ENCODE data around the gene LCE1F.

The LCE1F gene

DNA sequence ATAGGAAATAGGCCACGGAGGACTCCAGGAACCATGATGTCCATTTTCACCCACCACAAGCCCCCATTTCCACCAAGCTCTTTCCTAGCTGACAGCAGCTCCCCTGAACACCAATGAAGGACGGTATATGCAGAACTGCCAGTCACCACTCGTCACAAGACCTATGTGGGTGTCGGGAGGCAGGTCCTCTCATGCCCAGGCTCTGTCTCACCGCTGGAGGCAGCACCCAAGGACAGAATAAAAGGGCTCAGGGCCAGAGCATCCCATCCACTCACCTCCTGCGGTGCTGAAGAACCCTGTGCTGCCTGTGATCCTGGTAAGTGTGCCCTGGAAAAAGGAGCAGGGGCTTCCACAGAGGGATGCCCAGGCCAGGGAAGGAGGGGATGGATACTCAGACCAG, at the start of gene LCE1F:
Gene LCE1F (plus strand): TSS at position 266 of the 400 bp plus-strand sequence. CDS start 1,232 bp downstream, outside the sequence.
- DNase-seq (ENCODE audit: extremely low read depth in 1 of 2, low read depth in 1 of 2) = no peak

DNA sequence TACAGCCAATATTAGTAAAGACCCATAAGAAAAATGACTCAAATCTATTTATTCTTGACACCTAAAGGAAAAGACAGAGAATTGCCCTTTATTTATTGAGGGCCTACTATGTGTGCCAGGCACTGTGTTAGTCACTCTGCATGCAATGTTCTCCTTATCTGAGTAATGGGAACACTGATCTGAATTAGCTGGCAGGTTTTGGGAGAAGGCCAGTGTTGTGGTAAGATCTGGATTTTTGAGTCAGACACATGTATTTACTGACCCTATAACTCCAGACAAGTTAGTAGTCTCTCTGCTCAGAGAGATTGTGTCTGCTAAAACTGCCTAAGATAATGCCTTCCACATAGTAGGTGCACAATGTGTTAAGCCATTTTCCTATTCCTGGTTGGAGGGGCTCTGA, 49.7 kb upstream of the LCE1F start:
- DNase-seq (ENCODE audit: extremely low read depth in 1 of 2, low read depth in 1 of 2) = no peak

DNA sequence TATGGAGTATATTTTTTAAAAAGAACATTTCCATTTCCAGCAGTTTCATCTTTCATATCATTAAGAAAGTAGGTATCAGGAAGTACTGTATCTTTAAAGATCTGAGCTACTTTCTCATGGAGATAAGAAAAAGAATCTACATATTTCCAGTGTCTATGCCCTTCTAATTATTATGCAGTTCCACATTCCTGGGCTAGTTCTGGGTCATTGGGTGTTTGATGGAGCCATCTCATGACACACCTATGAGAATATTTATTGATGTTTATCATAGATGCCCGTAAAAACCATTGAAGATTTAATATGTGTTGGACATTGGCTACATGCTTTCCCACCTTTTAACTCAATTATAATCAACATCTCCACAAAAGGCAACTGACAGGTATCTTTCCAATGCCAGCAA, 46.0 kb upstream of the LCE1F start:
- no peak for DNase-seq (ENCODE audit: extremely low read depth in 1 of 2, low read depth in 1 of 2)

GRCh38 chr1:152735648-152736047, 39.3 kb upstream of the LCE1F start:
- DNase-seq (ENCODE audit: extremely low read depth in 1 of 2, low read depth in 1 of 2) = no peak

- no peak for DNase-seq (ENCODE audit: extremely low read depth in 1 of 2, low read depth in 1 of 2)
Observed at GRCh38 chr1:152737997-152738396, 36.9 kb upstream of the LCE1F start.

DNA sequence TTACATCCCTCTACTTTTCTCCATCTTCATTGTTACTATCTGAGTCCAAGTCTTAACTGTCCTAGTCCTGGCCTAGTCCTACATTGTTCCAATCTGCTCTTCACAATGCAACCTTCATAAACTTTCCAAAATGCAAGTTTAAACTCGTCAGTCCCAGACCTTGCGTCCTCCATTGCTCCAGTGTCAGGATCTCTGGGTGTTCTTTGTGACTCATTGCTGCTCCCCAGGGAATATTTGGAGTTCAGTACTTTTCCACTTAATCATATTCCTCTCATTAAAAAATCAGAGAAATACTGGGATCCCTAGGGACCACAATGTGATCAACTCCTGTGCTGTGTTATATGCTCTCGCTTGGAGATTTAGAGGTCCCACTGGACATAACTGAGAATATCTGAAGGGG, 35.1 kb upstream of the LCE1F start:
- DNase-seq (ENCODE audit: extremely low read depth in 1 of 2, low read depth in 1 of 2) = no peak

DNA sequence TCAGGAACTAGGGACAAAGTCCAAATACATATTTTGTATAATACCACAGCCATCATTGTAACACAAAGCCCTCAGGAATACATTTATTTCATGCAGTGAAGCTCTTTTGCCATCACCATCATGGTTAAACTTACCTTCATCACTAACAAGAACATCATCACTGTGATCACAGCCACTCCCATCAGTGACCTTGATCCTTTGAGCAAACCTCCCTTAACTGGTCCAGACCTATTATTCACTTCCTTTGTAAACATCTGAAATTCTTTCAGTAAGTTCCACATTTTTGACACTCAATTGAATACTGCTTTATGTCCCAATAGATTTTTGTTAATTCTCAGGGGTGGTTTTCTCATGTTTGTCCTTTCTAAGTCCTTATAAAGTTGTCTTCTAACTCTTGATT, 33.3 kb upstream of the LCE1F start:
- no peak for DNase-seq (ENCODE audit: extremely low read depth in 1 of 2, low read depth in 1 of 2)

DNA sequence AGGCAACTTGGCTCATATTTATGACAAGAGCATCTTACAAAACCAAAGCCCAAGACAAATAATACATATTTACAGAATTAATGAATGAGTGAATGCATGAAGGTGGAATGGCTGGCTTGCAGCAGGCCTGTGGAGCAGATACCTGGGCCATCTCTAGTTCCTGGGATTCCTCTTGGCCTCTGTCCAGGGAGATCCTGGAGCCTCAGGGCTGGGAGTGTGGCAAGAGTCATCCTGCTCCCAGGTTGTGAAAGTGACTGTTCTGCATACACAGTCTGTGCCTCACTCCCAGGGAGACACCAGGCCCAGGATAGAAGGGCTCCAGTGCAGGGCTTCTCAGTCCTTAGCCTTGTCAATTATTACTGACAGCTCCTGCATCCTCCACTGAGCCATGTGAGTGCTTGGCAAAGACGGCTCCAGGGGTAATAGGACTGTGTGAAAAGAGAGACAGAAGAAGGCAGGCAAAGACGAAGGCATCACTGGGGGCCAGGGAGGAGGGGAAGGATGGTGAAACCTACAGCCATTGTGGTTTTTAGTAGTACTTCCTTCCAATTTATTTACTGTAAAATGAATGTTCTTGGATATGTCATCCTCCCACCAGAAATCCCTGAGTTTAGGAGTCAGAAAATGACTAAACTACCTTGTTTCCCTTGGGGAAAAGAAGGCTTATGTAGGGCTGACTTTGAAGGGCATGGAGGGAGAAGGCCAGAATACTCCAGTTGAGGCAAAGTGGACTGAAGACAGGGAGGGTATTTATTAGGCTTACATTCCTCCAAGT, 31.4 kb upstream of the LCE1F start:
- no peak for DNase-seq (ENCODE audit: extremely low read depth in 1 of 2, low read depth in 1 of 2)

DNA sequence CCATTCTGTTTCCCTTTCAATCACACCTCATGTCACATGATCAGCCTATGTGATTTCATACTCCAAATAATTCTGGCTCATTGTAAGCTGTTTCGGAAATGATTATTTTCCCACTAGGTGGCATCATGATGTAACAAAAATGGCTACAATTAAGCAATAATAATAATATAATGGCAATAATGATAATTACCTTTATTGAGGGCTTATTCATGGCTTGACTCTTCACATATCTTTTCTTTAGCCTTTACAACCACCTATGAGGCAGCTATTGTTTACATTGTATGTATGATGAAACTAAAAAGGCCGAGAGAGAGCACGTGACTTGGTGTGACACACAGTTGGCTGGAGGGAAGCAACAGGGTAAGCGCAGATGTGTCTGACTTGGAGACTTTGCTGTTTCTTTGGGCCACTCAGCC, 29.6 kb upstream of the LCE1F start:
- DNase-seq (ENCODE audit: extremely low read depth in 1 of 2, low read depth in 1 of 2) = no peak

DNA sequence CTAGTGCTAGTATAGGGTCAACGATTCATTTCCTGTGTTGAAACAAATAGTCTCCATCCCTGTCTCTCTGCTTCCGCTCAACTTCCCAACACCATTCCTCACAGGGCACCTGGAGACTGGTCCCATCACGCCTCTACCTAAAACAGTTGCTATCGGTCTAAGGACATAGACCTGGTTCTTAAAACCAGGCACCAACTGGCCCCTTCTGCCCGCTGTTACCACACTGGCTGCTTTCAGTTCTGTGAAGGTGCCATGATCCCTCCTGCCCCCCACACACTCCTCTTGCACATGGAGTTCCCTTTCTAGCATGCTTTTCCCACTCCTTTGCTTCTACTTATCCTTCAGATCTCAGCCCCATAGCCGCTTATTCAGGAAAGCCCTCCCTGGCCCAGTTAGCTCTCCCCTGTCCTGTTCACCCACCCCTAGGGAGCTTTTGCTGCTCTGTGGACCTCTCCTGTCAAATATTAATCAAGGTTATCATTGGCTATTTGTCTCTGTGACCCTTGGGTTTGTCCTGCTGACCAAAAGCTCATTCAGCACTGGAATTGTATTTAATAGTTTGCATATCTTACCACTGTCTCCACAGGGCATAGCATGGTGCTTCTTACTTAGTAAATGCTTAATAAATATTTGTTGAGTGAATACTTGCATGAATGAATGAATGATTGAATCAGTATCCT, 29.0 kb upstream of the LCE1F start:
- DNase-seq (ENCODE audit: extremely low read depth in 1 of 2, low read depth in 1 of 2) = no peak

GRCh38 chr1:152747831-152748230, 27.1 kb upstream of the LCE1F start:
- DNase-seq (ENCODE audit: extremely low read depth in 1 of 2, low read depth in 1 of 2) = no peak

- DNase-seq (ENCODE audit: extremely low read depth in 1 of 2, low read depth in 1 of 2) = no peak
Observed at GRCh38 chr1:152752225-152752624, 22.7 kb upstream of the LCE1F start.

DNA sequence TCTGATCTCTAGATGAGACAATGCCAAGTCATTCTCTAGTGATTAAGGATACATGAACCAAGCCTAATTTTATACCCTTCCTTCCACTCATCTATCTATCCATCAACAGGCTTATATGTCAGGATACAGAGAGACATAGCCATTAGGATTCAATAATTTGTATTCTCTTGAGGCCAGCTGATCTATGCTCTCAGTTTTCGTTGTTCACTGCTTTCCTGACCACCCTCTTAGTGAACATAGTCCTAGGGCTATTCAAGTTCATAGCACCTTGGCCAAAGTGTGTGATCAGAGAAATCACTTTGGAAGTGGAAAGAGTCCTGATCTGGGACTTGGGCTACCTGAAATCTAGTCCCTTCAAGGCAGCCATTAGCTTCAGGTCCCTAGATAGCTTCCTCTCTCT, 21.4 kb upstream of the LCE1F start:
- no peak for DNase-seq (ENCODE audit: extremely low read depth in 1 of 2, low read depth in 1 of 2)

DNA sequence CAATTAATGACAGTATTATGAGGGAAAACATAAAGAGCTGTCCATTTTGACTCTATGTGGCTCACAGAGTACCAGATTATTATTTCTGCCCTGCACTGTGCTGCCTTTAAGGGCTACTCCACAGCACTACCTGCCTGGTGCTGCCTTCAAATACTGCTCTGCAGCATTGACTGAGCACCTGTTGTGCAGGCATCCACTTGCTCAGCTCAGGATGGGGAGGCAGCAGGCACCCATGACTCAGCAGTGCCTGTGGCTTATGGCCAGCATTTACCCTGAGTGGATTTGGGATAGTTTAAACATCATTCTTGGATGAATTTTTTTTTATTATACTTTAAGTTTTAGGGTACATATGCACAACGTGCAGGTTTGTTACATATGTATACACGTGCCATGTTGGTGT, 18.1 kb upstream of the LCE1F start:
- no peak for DNase-seq (ENCODE audit: extremely low read depth in 1 of 2, low read depth in 1 of 2)

DNA sequence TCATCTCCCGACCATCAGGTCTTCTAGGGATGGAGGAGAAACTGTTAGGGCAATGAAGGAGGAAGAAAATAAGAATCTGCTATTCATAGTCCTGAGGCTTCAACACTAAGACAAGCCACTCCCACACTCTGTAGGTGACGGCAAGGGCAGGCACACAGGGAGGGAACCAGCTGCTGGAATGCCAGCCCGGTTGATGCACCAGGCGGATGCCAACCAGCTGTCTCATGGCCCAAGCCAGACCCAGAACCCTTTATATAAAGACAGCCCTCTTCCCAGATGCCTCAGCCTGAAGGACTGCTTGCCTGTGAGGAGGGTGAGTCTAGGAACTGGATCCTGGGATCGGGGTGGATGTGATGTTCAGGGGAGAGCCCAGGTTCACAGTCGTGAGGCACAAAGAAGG, 17.2 kb upstream of the LCE1F start, which contains the start of gene KPRP:
Gene KPRP (plus strand): TSS at position 279 of the 400 bp plus-strand sequence. CDS start 1,564 bp downstream, outside the sequence.
- no peak for DNase-seq (ENCODE audit: extremely low read depth in 1 of 2, low read depth in 1 of 2)

DNA sequence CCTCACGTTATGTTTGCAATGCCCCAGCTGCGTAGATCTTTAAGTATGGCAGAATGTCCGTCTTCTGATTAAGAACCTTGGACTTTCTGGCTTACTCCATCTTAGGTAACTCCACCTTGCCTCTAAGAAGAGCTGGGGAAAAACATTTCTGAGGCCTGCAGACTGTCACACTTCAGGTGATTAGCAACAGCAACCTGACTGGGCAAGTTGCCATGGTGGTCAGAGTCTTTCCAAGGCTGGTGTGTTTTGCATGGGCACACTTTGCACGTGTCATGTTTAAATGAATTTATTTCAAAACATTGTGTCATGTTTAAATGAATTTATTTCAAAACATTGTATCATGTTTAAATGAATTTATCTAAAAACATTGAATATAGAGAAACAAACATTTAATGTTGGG, 16.3 kb upstream of the LCE1F start:
- DNase-seq (ENCODE audit: extremely low read depth in 1 of 2, low read depth in 1 of 2) = no peak

DNA sequence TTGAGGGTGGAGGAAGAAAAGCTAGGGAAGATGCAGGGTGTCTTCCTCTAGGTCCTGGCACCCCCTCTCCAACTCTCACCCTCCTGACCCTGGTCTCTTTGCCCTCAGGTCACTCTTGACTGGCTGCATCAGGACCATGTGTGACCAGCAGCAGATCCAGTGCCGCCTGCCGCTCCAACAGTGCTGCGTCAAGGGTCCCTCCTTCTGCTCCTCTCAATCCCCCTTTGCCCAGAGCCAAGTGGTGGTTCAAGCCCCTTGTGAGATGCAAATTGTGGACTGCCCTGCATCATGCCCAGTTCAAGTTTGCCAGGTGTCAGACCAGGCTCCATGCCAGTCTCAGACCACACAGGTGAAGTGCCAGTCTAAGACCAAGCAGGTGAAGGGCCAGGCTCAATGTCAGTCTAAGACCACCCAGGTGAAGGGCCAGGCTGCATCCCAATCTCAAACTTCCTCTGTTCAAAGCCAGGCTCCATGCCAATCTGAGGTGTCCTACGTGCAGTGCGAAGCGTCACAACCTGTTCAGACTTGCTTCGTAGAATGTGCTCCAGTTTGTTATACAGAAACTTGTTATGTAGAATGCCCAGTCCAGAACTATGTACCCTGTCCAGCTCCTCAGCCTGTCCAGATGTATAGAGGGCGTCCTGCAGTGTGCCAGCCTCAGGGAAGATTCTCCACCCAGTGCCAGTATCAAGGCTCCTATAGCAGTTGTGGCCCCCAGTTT, 15.3 kb upstream of the LCE1F start:
- DNase-seq (ENCODE audit: extremely low read depth in 1 of 2, low read depth in 1 of 2) = no peak

- DNase-seq (ENCODE audit: extremely low read depth in 1 of 2, low read depth in 1 of 2) = no peak
Observed at GRCh38 chr1:152760551-152761190, 14.3 kb upstream of the LCE1F start.

GRCh38 chr1:152761609-152762213, 13.2 kb upstream of the LCE1F start:
- DNase-seq (ENCODE audit: extremely low read depth in 1 of 2, low read depth in 1 of 2) = no peak

- no peak for DNase-seq (ENCODE audit: extremely low read depth in 1 of 2, low read depth in 1 of 2)
Observed at GRCh38 chr1:152768847-152769533, 6.0 kb upstream of the LCE1F start.

All from activated CD8-positive, alpha-beta memory T cell treated with anti-CD3 and anti-CD28 coated beads for 1 hour (primary cell).